Neutrophil (primary cell): ENCODE measurements around the gene MT1M.
"Not testable (repeated sequence)": the region's sequence is repeated elsewhere in the genome, so short reads cannot be mapped to it uniquely, and the experiment has no call there.

ENCODE experiments used
- H3K27ac ChIP-seq: fragments of 200-600 bp; sonication (generic); 2 replicates; pipeline ENCODE4 v1.5.1; 2016; ENCODE audit warnings: mild to moderate bottlenecking, moderate library complexity
- H3K27me3 ChIP-seq: fragments of 200-600 bp; sonication (generic); 2 replicates; pipeline ENCODE4 v1.6.0; 2016; ENCODE audit warnings: mild to moderate bottlenecking
- H3K36me3 ChIP-seq: fragments of 200-600 bp; sonication (generic); 2 replicates; pipeline ENCODE4 v1.5.1; 2017
- H3K4me1 ChIP-seq, 2 experiments: fragments of 200-600 bp in 1 of 2; sonication (generic) in 1 of 2; 1 replicate in 1 of 2; 2 replicates in 1 of 2; pipeline versions ENCODE4 v1.5.1 to v1.6.1; 2013 to 2016; ENCODE audit warnings: low read depth in 1 of 2, low read length in 1 of 2, mild to moderate bottlenecking in 1 of 2, moderate library complexity in 1 of 2; ENCODE audit not compliant: control insufficient read depth in 1 of 2, insufficient read depth in 1 of 2
- H3K4me3 ChIP-seq, 2 experiments: fragments of 200-600 bp in 1 of 2; sonication (generic) in 1 of 2; 1 replicate in 1 of 2; 2 replicates in 1 of 2; pipeline ENCODE4 v1.5.1; 2013 to 2016; ENCODE audit warnings: low read depth in 1 of 2, low read length in 1 of 2, mild to moderate bottlenecking in 1 of 2, moderate library complexity in 1 of 2
- H3K9me3 ChIP-seq: fragments of 200-600 bp; sonication (generic); 2 replicates; pipeline ENCODE4 v1.5.1; 2016
- TF ChIP-seq, protein P1 (sequence below): fragments of 200-600 bp; sonication (generic); IDR thresholded peaks from 2 replicates; pipeline ENCODE4 v1.5.1; 2016; ENCODE audit warnings: antibody characterized with exemption

Gene MT1M

DNA sequence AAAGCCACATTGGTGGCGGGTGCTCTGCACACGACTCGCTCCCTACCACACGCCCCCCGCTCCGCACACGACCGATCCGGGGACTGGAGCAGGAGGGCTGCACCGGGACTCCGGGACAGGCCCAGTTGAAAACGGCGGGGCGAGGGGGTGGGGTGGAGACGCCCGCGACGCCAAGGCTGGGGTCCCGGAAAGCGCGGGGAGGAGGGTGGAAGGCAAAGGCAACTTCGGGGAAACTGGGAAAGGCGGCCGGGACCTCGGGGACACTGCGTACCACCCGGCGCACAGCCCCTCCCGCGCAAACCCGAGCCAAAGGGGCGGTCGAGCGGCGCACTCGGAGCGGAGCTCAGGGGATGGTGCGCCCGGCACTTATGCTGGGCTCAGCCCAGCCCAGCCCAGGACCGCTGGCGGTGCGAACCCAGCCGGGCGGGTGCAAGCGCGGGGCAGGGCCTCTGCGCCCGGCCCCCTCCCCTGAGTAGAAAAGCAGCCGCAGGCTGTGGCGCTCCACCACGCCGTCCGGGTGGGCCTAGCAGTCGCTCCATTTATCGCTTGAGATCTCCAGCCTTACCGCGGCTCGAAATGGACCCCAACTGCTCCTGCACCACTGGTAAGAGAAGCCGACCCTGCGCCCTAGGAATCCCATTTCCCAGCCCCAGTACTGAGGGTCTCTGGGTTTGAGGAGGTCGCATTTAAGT, at the start of gene MT1M:
Gene MT1M, plus strand, starts transcription at position 504 of the 692 bp plus-strand sequence. Its CDS starts 73 bp downstream, at position 577.
- peaks cover 100% of the 10 kb centered on the region for H3K27me3 ChIP-seq
- H3K4me3 ChIP-seq: no peak within 1 kb of the TSS
- TF ChIP-seq, protein P1, sequence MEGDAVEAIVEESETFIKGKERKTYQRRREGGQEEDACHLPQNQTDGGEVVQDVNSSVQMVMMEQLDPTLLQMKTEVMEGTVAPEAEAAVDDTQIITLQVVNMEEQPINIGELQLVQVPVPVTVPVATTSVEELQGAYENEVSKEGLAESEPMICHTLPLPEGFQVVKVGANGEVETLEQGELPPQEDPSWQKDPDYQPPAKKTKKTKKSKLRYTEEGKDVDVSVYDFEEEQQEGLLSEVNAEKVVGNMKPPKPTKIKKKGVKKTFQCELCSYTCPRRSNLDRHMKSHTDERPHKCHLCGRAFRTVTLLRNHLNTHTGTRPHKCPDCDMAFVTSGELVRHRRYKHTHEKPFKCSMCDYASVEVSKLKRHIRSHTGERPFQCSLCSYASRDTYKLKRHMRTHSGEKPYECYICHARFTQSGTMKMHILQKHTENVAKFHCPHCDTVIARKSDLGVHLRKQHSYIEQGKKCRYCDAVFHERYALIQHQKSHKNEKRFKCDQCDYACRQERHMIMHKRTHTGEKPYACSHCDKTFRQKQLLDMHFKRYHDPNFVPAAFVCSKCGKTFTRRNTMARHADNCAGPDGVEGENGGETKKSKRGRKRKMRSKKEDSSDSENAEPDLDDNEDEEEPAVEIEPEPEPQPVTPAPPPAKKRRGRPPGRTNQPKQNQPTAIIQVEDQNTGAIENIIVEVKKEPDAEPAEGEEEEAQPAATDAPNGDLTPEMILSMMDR: no peak
- H3K4me1 ChIP-seq: peaks cover 0 to 3% of the 10 kb centered on the region in 2 experiments
- H3K27ac ChIP-seq: no peak within 1 kb of the TSS
- H3K36me3 ChIP-seq: no peaks in the 10 kb centered on the region
- H3K9me3 ChIP-seq: no peaks in the 10 kb centered on the region

DNA sequence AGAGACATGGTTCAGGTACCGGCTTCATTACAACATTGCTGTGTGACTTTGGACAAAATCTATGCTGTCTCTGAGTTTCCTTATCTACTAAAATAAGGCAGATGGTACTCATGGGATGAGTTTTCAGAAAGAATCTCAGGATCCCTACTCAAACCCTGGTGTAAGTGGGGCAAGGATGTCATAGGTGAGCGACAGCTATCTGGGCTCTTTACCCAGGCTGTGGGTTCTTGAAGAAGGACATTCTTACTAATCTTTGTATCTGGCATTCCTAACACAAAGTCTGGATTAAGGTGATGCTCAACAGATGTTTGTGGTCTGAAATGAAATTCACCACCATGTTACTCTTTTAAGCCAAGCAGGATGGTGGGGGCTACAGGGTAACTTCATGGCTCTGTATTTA, 49.5 kb upstream of the MT1M start:
- not testable (repeated sequence) for H3K27ac ChIP-seq, H3K4me1 ChIP-seq

DNA sequence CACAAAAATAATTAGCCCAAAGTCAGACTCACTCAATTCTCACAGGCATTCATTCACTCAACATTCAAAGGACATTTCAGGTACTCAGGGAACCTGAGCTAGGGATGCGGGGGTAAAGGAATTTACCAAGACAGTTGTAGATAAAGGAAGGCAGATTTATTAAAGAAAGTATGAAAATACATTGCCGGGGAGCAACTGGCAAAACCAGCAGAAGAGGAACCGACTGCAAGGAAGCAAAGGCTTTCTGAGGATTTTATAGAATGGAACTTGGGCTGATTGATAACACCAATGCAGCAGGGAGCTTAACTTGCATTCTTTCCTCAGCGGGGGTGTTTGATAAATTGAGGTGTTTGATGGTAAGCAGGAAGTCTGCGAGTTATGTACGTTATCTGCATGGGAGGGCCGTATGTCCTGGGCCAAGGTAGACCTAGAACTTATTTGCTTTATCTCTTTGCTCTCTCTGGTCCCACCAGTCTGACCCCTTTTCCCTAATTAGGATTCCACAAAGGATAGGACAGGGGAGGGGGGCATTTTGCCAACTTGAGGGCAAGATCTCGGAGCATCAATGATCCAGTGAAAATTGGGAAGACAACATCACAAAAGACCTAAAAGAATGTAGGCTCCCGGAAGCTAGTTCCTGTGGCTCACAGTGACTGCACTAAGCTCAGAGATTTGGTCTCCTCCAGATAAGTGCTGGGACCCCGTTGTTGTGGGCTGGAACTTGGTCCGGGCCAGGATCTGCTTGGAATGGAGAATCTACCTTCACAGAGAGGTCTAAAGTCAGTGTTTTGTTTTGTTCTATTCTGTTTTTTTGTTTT, 48.9 kb upstream of the MT1M start:
- no peaks in the 10 kb centered on the region for H3K36me3 ChIP-seq
- peaks cover 66% of the 10 kb centered on the region for H3K27me3 ChIP-seq
- TF ChIP-seq, protein P1: no peak
- no peak overlapping the region for H3K4me3 ChIP-seq
- no peaks in the 10 kb centered on the region for H3K4me1 ChIP-seq
- no peak overlapping the region for H3K27ac ChIP-seq
- no peaks in the 10 kb centered on the region for H3K9me3 ChIP-seq

More for the DNA sequence above, 49.5 kb upstream of the MT1M start:
- not testable (repeated sequence) for H3K36me3 ChIP-seq, H3K9me3 ChIP-seq, H3K4me3 ChIP-seq
- peaks cover 60% of the 10 kb centered on the region for H3K27me3 ChIP-seq

DNA sequence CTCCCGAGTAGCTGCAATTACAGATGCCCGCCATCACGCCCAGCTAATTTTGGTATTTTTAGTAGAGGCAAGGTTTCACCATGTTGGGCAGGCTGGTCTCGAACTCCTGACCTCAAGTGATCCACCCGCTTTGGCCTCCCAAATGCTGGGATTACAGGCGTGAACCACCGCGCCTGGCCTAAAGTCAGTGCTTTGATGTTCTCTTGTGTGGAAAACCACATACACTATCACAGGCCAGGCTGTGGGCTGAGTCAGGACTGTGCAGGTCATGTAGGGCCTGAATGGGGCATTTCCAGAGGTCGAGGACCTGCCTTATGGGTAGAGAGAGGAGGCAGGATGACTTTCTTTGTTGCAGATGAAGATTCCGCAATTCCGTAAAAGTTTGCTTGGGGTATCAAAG, 48.2 kb upstream of the MT1M start:
- Histone ChIP-seq H3K4me3 (no peak overlapping the region), H3K9me3 (no peaks in the 10 kb centered on the region), H3K27ac (no peak overlapping the region), H3K36me3 (no peaks in the 10 kb centered on the region), H3K27me3 (peaks cover 73% of the 10 kb centered on the region), H3K4me1 (peaks cover 0 to 2% of the 10 kb centered on the region in 2 experiments)
- TF ChIP-seq, protein P1: no peak

- H3K27me3 ChIP-seq: peaks cover 74% of the 10 kb centered on the region
- peaks cover 0 to 6% of the 10 kb centered on the region in 2 experiments for H3K4me1 ChIP-seq
- no peaks in the 10 kb centered on the region for H3K9me3 ChIP-seq
- H3K36me3 ChIP-seq: no peaks in the 10 kb centered on the region
- no peak overlapping the region for H3K4me3 ChIP-seq
- TF ChIP-seq, protein P1: no peak
- H3K27ac ChIP-seq: no peak overlapping the region
These were observed 43.7 kb upstream of the MT1M start for GRCh38 chr16:56588781-56589140.
